Upper lobe of left lung (tissue), 6 donors: ENCODE results near the gene LENEP. TPM values are rescaled to one million over a fixed set of nuclear protein-coding genes. Genes with fewer than 3 reads are reported as not detected.

ENCODE experiments used
- ATAC-seq, 2 donors: fragments of 200-7000 bp; cut with Tn5 transposase; one replicate each; pipeline ENCODE4 v1.9.1; 2022; ENCODE audit warnings: mild to moderate bottlenecking in 2 of 2, moderate library complexity in 2 of 2; ENCODE audit not compliant: low FRiP score in 2 of 2
- DNase-seq, 2 donors: peaks; one replicate each; pipeline ENCODE4 v3.0.0-alpha.2; 2019 to 2020
- H3K27ac ChIP-seq, 4 donors: fragments of 200-600 bp; sonication (generic); one replicate each; pipeline ENCODE4 v1.5.1; 2016 to 2019
- H3K27me3 ChIP-seq, 4 donors: fragments of 200-600 bp; sonication (generic); one replicate each; pipeline ENCODE4 v1.5.1; 2017 to 2019
- H3K36me3 ChIP-seq, 4 donors: fragments of 200-600 bp; sonication (generic); one replicate each; pipeline ENCODE4 v1.5.1; 2016 to 2019
- H3K4me1 ChIP-seq, 4 donors: fragments of 200-600 bp; sonication (generic); one replicate each; pipeline ENCODE4 v1.5.1; 2018 to 2019
- H3K4me3 ChIP-seq, 4 donors: fragments of 200-600 bp; sonication (generic); one replicate each; pipeline ENCODE4 v1.5.1; 2017 to 2019; ENCODE audit warnings: mild to moderate bottlenecking in 2 of 4, moderate library complexity in 1 of 4
- H3K9me3 ChIP-seq, 4 donors: fragments of 200-600 bp; sonication (generic); one replicate each; pipeline ENCODE4 v1.5.1; 2018 to 2019
- EP300 ChIP-seq, 4 donors: sonication (generic); formaldehyde crosslinking; IDR thresholded peaks; one replicate each; pipeline ENCODE4 v1.5.1; 2017; ENCODE audit warnings: antibody characterized with exemption in 4 of 4, control low read depth in 2 of 4
- POLR2A ChIP-seq, 4 donors: fragments of 450-650 bp; IDR thresholded peaks; one replicate each; pipeline ENCODE4 v1.5.1; 2016 to 2017; ENCODE audit warnings: antibody characterized with exemption in 4 of 4, mild to moderate bottlenecking in 2 of 4
- POLR2AphosphoS5 ChIP-seq, 2 donors: sonication (generic); formaldehyde crosslinking; IDR thresholded peaks; one replicate each; pipeline ENCODE4 v1.5.1; 2017; ENCODE audit warnings: antibody characterized with exemption in 2 of 2
- WGBS, 2 donors: methylation state at CpG; one replicate each; pipeline ENCODE4 v1.1.5; 2017 to 2018; 5-methylcytosine and 5-hydroxymethylcytosine counted together
- total RNA-seq, 6 donors: library from RNA; depleted of rRNA in 4 of 6; stranded (reverse); fragments of >200 nt in 4 of 6; gene quantifications; one replicate each; pipeline versions ENCODE4 v1.1.0 to v1.2.1, GENCODE V29; 2016 to 2021
- TF ChIP-seq, protein P1 (sequence below), 6 experiments: fragments of 450-650 bp in 4 of 6; fragments of 200-600 bp in 2 of 6; sonication (generic) in 2 of 6; IDR thresholded peaks; one replicate each; pipeline ENCODE4 v1.5.1; 2016 to 2019; ENCODE audit warnings: antibody characterized with exemption in 6 of 6
- donor health status: DM: no; HTN: no; CAD: no; lungs with moderate emphysema.
- donor health status: DM: no; HTN: yes; CAD: no; lungs with severe emphysema.

The LENEP gene
- total RNA-seq, 6 donors from 2014 or later = 0.57 to 1.0 TPM; not detected in 4

DNA sequence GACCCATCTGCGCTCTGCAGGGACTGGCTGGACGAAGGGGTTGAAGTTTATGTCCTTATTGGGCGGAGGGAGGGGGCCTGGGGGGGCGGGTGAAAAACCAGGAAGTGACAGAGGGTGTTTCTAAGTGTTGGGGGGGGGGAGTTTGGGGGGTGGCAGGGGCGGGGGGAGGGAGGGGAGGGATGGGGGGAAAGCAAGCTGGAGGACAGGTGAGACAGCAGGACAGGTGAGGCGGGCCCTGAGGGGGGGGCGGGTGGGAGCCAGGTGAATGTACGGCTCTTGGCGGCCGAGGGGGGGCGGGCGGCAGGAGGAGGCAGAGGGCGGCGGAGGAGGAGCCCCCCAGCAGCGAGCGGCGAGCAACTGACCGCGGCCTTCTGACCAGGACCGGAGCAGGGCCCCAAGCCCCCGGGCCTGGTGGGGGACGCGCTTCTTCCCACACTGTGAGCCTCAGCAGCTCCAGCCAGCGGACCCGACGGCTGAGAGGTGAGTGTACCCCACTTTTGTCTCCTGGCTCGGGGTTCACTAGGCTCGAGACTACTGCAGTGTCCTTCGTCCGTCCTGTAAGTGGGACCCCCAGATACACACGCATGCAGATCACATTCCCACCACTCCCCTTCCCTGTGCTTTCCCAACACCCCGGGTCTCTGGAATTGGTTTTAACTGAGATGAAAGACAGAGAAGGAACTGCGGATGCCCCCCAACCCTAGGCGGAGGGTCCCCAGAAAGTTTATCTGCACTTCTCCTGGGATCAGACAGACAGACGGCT, 9.3 kb downstream of the LENEP start, which contains the start of gene ZBTB7B:
ZBTB7B (plus strand) TSS at position 339 of the 763 bp plus-strand sequence. CDS start 11,859 bp downstream, outside the sequence.
- TF ChIP-seq, protein P1, sequence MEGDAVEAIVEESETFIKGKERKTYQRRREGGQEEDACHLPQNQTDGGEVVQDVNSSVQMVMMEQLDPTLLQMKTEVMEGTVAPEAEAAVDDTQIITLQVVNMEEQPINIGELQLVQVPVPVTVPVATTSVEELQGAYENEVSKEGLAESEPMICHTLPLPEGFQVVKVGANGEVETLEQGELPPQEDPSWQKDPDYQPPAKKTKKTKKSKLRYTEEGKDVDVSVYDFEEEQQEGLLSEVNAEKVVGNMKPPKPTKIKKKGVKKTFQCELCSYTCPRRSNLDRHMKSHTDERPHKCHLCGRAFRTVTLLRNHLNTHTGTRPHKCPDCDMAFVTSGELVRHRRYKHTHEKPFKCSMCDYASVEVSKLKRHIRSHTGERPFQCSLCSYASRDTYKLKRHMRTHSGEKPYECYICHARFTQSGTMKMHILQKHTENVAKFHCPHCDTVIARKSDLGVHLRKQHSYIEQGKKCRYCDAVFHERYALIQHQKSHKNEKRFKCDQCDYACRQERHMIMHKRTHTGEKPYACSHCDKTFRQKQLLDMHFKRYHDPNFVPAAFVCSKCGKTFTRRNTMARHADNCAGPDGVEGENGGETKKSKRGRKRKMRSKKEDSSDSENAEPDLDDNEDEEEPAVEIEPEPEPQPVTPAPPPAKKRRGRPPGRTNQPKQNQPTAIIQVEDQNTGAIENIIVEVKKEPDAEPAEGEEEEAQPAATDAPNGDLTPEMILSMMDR (IDR thresholded peaks at IDR 0.05) = peak in 1 of 6 experiments; percentile 16
- peak in 1 of 4 donors; percentile 45 for TF ChIP-seq POLR2A (IDR thresholded peaks at IDR 0.05)
- no peak for TF ChIP-seq EP300 (IDR thresholded peaks at IDR 0.05)
- Histone ChIP-seq H3K36me3 (no peaks in the 10 kb centered on the region), H3K4me3 (peak within 1 kb of the TSS; percentile 90 to 94 (median 94)), H3K27ac (peak within 1 kb of the TSS; percentile 93 to 100 (median 96)), H3K4me1 (peaks cover 52 to 64% (median 56%) of the 10 kb centered on the region in 4 donors), H3K9me3 (no peaks in the 10 kb centered on the region), H3K27me3 (no peaks in the 10 kb centered on the region)
- 0 to 1% methylated on average over 7 to 21 of the region's 35 CpGs for WGBS, 2 donors
- ATAC-seq (peak; percentile 11 to 22), DNase-seq (peak; percentile 66 to 91)

DNA sequence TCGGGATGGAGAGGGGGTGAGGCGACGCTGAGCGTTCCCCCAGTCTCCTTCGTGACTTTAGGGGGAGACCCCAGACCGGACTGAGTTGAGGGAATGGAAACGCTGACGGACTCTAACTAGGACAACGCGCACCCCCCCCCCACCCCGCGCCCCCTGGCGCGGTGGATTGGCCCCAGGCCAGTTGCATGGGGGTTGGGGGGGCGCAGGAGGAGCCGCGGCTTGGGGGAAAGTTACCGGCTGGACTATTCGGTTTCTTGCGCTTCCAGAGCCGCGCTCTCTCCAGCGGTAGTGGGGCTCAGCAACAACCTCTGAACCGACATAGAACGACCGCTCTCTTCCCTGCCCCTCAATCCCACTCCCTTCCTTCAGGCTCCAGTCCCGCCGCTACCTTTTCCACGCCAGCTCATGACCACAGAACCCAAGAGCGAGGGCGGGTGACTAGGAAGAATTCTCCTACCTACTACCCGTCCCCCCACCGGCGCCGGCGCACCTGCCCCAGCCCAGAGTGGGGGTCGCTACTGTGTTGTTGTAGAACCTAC, 9.9 kb downstream of the LENEP start:
- ATAC-seq (no peak), DNase-seq (peak in 1 of 2 donors; percentile 88)
- H3K4me3 ChIP-seq = peak overlapping the region; percentile 90 to 94 (median 94)
- peaks cover 58 to 70% (median 63%) of the 10 kb centered on the region in 4 donors for H3K4me1 ChIP-seq
- H3K27ac ChIP-seq = peak overlapping the region; percentile 93 to 100 (median 96)
- H3K36me3 ChIP-seq = no peaks in the 10 kb centered on the region
- no peak for TF ChIP-seq POLR2A (IDR thresholded peaks at IDR 0.05)
- TF ChIP-seq POLR2AphosphoS5 (IDR thresholded peaks at IDR 0.05) = no peak
- TF ChIP-seq EP300 (IDR thresholded peaks at IDR 0.05) = no peak
- TF ChIP-seq, protein P1 (IDR thresholded peaks at IDR 0.05) = no peak
- H3K9me3 ChIP-seq = no peaks in the 10 kb centered on the region
- no peaks in the 10 kb centered on the region for H3K27me3 ChIP-seq
- 0% methylated on average over 9 to 37 of the region's 37 CpGs for WGBS, 2 donors

DNA sequence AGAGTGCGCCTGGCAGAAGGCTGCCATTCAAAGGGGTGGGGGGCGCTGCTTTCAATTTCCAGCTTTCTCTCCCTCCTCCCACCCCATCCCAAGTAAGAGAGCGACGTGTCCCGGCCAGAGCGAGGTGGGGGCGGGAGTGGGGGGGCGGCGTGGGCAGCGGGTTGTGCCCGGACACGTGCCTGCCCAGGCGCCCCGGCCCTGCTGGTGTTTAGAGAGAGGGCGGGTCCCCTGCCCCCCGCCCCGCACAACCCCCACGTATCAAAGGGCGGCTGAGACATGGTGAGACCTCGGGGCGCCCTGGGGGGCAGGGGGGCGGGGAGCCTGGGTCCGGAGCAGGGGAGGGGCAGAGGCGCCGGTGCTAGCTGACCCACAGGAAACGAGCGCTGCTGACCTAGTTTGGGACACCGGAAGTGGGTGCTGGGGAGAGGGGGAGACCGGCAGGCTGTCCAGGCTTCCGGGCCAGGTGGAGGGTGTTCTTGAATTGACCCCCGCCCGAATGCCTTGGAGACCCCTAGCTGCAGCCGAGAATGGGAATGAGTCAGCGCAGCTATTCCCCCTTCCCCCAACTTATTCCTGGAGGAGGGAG, 10.5 kb downstream of the LENEP start:
- Histone ChIP-seq H3K4me1 (peaks cover 58 to 71% (median 65%) of the 10 kb centered on the region in 4 donors), H3K36me3 (no peaks in the 10 kb centered on the region), H3K4me3 (peak overlapping the region; percentile 90 to 94 (median 94)), H3K27ac (peak overlapping the region; percentile 93 to 100 (median 96)), H3K9me3 (no peaks in the 10 kb centered on the region), H3K27me3 (no peaks in the 10 kb centered on the region)
- DNase-seq = peak; percentile 88 to 90
- ATAC-seq = peak in 1 of 2 donors; percentile 3
- TF ChIP-seq EP300 (IDR thresholded peaks at IDR 0.05) = no peak
- TF ChIP-seq POLR2AphosphoS5 (IDR thresholded peaks at IDR 0.05) = peak in 1 of 2 donors; percentile 8
- WGBS, 2 donors = 1 to 3% methylated on average over 9 to 14 of the region's 34 CpGs

DNA sequence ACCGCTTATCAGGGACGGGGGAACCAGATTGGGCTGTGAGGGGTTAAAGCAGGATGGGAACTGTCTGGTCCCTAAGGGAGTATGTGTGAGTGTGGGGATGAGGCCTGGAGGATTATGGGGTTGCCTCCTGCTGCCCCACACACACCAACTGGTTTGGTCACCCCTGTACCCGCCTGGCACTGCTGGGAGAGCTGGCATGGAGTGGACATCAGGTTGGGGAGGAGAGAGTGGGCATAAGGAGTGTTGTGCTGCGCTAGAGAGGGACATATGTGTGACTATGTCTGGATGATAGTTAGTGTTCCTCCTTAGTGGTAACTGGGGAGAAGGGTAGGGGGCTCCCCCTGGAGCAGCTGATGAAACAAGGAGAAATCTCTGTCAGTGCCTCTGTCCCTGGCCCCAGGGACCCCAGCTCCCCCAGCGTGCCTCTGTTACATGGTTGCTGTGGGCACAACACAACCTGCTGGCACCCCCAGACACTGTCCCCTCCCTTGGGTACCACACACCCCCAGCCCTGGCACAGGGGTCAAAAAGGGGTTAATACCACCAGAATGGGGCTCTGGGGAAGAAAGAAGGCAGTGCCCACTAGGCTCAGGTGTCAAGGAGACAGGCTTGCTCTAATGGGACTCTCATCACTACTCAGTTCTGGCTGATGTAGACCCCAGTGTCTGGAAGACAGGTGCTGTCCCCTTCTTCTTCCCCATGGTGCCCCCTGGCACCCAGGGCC, 11.1 kb downstream of the LENEP start:
- Histone ChIP-seq H3K4me3 (peak overlapping the region; percentile 90 to 94 (median 94)), H3K27me3 (no peaks in the 10 kb centered on the region)

More for the DNA sequence above, 11.1 kb downstream of the LENEP start:
- H3K27ac ChIP-seq = peak overlapping the region; percentile 93 to 100 (median 96)
- peaks cover 51 to 71% (median 65%) of the 10 kb centered on the region in 4 donors for H3K4me1 ChIP-seq
- no peaks in the 10 kb centered on the region for H3K9me3 ChIP-seq
- no peak for DNase-seq
- WGBS, 2 donors = 28 to 39% methylated on average over 5 of the region's 5 CpGs
- TF ChIP-seq POLR2A (IDR thresholded peaks at IDR 0.05) (no peak), EP300 (IDR thresholded peaks at IDR 0.05) (no peak), POLR2AphosphoS5 (IDR thresholded peaks at IDR 0.05) (no peak)
- TF ChIP-seq, protein P1 (IDR thresholded peaks at IDR 0.05) = no peak
- H3K36me3 ChIP-seq = no peaks in the 10 kb centered on the region
- ATAC-seq = no peak
